ENCODE data around the gene SCAPER.
A peak's percentile ranks its signal among the peaks of the same experiment; 100 is the strongest.
"Not testable (repeated sequence)": the region's sequence is repeated elsewhere in the genome, so short reads cannot be mapped to it uniquely, and the experiment has no call there.

SCAPER gene

GRCh38 chr15:76468722-76469121 lies 436.4 kb downstream of the SCAPER start:
- DNase-seq, result no peak

DNA sequence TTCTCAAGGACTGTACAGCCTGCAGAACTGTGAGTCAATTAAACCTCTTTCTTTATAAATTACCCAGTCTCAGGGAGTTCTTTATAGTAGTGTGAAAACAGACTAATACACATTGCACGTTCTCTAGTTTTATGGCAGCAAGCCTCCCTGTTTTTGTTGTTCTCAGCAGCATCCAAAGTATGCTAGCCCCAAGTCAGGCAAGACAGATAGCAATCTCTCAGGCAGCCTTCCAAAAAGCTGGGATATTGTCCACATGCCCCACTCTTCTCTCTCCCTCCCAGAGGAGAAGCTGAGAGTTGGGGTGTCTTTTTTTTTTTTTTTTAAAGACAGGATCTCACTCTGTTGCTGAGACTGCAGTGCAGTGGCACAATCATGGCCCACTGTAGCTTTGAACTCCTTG lies 438.0 kb downstream of the SCAPER start:
- DNase-seq, result no peak

GRCh38 chr15:76465728-76466127 lies 439.4 kb downstream of the SCAPER start:
- no peak for DNase-seq

DNA sequence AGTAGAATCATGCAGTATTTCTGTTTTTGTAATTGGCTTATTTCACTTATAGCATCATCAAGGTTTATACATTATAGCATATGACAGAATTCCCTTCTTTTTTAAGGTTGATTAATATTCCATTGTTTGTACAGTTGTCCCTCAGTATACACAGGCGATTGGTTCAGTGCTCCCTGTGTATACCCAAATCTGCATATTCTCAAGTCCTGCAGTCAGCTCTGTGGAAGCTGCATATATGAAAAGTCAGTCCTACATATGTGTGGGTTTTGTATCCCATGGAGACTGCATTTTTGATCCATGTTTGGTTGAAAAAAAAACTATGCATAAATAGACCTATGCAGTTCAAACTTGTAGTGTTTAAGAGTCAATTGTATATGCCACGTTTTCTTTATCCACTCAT lies 440.9 kb downstream of the SCAPER start:
- DNase-seq, result no peak

GRCh38 chr15:76460871-76461270 lies 444.3 kb downstream of the SCAPER start:
- DNase-seq, result no peak

GRCh38 chr15:76460347-76460746 lies 444.8 kb downstream of the SCAPER start:
- no peak for DNase-seq

DNA sequence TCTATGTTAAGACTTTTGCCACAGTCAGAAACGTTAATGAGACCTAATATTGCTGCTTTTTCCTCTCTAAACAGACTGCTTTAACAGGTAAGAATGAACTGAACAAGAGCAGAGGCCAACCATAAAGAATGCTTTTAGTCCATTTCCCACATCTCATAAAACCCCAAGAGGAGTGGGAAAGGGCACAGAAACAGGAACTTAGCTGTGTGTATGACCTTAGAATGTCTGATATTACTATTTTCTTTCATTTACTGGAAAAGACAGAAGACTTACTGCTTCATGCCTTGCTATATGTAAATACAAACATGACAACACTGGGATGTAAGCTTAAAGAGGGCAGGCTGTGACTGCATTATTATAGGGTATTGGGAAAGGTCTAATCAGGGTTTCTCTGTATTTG lies 453.6 kb downstream of the SCAPER start:
- DNase-seq, result no peak

GRCh38 chr15:76449455-76449854 lies 455.7 kb downstream of the SCAPER start:
- DNase-seq, result no peak

- no peak for DNase-seq
These were observed 456.4 kb downstream of the SCAPER start for GRCh38 chr15:76448755-76449154.

DNA sequence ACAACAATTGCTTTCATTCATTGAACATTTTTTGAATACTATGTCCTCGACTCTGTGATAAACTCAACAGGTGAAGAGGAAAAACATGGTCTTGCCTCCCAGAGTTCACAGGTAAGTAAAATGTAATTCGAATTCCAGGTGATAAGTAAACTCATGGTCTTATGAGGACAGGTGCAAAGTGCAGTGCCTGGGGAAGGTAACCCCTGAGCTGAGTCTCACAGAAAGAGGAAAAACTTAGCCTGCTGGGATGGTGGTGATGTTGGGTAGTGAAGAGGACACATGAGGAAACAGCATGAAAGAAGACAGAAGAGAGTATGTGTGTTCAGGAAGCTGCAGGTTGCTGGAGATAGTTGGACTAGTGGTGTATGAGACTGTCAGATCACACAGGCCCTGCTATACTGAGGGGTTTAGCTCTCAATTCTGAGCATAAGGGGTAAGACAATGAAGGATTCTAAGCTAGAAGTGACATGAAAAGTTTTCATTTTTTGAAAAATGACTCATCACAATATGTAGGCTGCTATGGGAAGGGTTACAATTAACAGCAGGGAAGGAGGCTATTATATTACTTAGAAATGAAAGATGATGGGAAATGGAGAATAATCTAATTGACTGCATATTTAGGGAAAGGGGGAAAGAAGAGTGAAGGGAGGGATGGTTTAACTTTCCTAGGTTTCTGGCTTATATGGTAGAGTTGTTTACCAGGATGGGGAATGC lies 457.3 kb downstream of the SCAPER start:
- DNase-seq, result no peak

- DNase-seq, result no peak
These were observed 464.7 kb downstream of the SCAPER start for GRCh38 chr15:76440441-76440840.

DNA sequence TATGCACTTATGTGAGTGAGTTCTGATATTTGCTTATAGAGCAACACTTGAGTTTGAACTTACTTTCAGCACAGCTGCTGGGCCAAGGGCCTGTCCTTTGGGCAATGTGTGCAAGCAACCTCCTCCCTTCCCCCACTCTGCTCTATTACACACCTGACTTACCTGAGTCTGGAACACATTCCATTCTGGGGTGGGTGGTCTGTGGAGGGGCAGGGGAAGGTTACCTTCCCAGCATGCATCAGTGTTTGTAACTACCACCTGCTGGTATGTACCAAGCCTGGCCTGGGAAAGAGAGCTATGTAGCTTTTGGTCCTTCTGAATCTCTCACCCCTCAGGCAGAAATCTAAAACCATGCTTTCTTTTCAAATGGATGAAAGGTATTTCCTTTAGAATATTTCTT lies 465.6 kb downstream of the SCAPER start:
- DNase-seq, result no peak

GRCh38 chr15:76433798-76434400 lies 471.2 kb downstream of the SCAPER start:
- no peak for DNase-seq

DNA sequence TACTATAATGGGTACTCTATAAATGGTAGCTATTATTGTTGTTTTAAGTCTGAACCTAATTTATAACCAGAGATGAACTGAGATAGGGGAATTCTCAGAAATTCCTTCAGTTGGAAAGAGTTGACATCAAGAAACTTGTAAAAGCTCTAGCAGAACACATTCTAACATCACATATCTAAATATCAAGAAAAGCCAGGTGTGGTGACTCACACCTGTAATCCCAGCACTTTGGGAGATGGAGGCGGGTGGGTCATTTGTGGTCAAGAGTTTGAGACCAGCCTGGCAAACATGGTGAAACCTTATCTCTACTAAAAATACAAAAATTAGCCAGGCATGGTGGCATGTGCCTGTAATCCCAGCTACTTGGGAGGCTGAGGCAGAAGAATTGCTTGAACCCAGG lies 472.1 kb downstream of the SCAPER start:
- not testable (repeated sequence) for DNase-seq

DNA sequence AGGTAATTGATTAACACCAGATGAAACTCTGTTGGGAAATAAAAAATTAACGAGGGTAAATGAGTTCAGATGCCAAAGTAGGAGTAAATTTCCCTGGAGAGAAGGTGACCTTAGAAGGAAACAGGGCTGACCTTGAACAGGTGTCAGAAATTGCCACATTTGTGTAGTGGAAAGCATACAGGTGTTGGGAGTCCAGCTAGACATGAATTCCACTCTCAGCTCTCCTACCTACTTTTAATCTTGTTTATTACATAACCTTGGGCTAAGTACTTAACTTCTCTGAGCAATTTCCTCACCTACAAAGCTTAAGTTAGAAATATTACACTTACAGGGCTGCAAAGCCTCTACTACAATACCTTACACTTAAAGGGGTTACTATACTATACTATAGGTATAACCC lies 472.5 kb downstream of the SCAPER start:
- no peak for DNase-seq

DNA sequence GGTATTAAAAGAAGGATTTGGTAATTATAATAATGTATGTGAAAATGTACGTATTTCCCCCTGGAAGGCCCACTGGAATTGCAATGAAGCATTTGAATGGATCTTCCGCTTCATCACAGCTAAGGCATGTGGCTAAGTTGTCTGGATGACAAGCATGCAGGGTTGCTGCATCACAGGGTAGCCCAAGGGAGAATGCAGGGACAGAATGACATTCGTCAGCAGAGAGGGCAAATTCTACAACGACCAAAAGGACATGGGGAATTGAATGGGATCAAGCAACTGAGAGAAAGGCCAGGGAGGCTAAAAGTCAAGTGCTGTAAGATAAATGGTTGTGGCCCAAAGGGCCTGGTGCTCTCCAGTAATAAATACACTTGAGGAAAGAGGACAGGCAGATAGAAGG lies 473.2 kb downstream of the SCAPER start:
- DNase-seq, result no peak

DNA sequence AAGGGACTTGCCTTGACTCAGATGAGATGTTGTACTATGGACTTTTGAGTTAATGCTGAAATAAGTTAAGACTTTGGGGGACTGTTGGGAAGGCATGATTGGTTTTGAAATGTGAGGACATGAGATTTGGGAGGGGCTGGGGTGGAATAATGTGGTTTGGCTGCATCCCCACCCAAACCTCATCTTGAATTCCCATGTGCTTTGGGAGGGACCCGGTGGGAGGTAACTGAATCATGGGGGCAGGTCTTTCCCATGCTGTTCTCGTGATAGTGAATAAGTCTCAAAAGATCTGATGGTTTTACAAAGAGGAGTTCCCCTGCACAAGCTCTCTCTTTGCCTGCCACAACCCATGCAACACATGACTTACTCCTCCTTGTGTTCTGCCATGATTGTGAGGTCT lies 474.4 kb downstream of the SCAPER start:
- DNase-seq, result not testable (repeated sequence)

DNA sequence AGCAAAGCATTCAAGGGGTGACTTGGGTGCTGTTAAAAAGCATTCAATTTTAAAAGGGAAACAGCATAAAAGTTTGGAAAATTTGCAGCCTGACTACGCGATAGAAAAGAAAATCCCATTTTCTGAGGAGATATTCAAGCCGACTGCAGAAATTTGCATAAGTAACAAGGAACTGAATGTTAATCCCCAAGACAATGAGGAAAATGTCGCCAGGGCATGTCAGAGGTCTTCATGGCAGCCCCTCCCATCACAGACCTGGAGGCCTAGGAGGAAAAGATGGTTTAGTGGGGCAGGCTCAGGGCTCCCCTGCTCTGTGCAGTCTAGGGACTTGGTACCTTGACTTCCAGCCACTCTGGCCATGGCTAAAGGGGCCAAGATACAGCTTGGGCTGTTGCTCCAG lies 475.5 kb downstream of the SCAPER start:
- DNase-seq, result no peak

DNA sequence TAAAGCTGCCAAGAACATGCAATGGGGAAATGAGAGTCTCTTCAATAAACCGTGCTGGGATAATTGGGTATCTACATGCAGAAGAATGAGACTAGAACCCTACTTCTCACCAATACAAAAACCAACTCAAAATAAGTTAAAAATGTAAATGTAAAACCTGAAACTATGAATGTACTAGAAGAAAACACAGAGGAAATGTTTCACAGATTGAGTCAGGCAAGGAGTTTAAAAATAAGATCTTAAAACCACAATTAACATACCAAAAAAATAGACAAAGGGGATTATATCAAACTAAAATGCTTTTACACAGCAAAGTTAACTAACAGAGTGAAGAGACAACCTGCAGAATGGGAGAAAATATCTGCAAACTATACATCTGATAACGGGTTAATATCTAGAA lies 478.2 kb downstream of the SCAPER start:
- no peak for DNase-seq

DNA sequence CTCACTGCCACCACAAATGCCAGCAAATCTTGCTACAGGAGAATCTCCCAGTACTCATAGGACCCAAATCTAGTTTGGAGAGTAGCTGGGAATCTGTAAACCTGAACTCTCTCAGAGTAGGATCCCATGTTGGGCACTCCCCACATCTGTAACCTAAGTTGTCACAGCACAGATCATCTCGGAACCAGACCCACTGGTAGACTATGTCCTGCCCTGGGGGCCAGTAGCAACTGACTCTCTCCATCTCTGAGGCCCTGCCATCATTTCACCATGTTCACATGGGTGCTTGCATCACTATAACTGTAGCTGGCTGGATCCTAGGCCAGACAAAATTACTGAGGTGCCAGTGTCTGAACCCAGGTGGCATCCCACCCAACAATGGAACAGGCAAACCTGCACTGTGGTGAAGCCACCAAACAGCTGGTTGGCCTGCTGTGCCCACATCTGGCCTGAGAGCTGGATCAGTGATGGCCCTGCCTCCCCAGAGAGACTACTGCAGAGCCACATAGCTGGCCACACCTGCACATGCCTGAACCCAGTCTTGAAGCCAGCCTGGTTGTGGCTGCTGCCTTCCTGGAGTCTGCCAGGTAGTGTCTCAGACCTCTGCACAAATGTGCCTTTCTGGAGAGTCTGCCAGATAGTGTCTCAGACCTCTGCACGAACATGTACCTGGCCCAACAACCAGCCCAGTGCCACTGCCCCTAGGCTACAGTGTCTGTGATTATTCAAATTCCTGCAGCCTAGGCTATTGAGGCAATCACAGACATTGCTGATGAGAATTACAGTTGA lies 486.6 kb downstream of the SCAPER start:
- no peak for DNase-seq

- no peak for DNase-seq
These were observed 503.9 kb downstream of the SCAPER start for GRCh38 chr15:76401285-76401684.

DNA sequence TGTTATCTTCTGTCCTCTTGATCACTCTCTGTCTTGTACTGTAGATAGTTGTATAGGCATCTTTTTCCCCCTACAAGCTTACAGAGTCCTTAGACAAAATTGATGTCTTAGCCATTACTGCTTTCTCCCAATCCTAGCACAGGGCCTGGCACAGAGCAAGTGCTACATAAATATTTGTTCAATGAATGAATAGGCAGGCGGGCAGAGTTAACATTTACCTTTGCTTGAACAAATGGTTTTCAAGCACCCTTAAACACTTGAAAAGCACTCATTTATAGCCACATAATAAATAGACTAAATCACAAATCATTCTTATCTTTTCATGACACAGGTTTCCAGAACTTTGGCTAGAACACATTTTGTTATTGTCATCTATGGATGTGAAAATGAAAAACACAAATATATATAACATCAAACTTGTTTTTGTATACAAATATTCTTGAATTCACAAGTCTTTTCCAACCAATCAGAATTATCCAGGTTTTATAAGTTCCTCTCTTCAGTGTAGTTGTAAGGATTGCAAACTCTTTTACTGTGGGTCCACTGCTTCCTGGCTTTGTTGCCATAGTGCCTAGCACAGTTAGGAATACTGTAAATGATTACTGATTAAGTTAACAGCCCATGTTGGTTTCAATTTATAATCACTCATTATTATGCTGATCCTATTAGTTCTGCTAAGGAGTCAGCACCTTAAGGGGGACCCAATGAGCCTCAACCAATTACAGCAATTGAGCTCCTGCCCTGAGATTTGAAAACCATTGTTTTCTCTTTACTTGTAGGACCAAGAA lies 506.6 kb downstream of the SCAPER start:
- DNase-seq, result peak; percentile 40

GRCh38 chr15:76393614-76394013 lies 511.5 kb downstream of the SCAPER start:
- DNase-seq, result no peak
